Spleen (tissue), 11 donors: Measurements from ENCODE around the gene MAP2K1. TPM values are rescaled to one million over a fixed set of nuclear protein-coding genes. Genes with fewer than 3 reads are reported as not detected.

ENCODE experiments used
- DNase-seq: peaks from one replicate; pipeline ENCODE4 v3.0.0-alpha.2; 2020
- H3K27ac ChIP-seq, 8 donors: fragments of 200-600 bp; sonication (generic) in 7 of 8; 1 replicate in 4 of 8; 2 replicates in 4 of 8; pipeline versions ENCODE4 v1.5.0 to v1.8.0; 2016 to 2021; ENCODE audit warnings: inconsistent platforms in 4 of 8, mild to moderate bottlenecking in 4 of 8, moderate library complexity in 1 of 8
- H3K27me3 ChIP-seq, 7 donors: fragments of 200-600 bp; sonication (generic) in 6 of 7; replicated peaks in 1 of 7; 1 replicate in 4 of 7; 2 replicates in 3 of 7; pipeline versions ENCODE4 v1.5.0 to v1.8.0; 2016 to 2021; ENCODE audit warnings: inconsistent platforms in 3 of 7, mild to moderate bottlenecking in 1 of 7
- H3K36me3 ChIP-seq, 6 donors: fragments of 200-600 bp; sonication (generic) in 5 of 6; 1 replicate in 4 of 6; 2 replicates in 2 of 6; pipeline versions ENCODE4 v1.5.0 to v1.8.0; 2016 to 2021; ENCODE audit warnings: inconsistent platforms in 2 of 6
- H3K4me1 ChIP-seq, 6 donors: fragments of 200-600 bp; sonication (generic) in 5 of 6; 1 replicate in 3 of 6; 2 replicates in 3 of 6; pipeline versions ENCODE4 v1.5.0 to v1.8.0; 2016 to 2021; ENCODE audit warnings: inconsistent platforms in 3 of 6
- H3K4me3 ChIP-seq, 8 donors: fragments of 200-600 bp; sonication (generic) in 7 of 8; 1 replicate in 4 of 8; 2 replicates in 4 of 8; pipeline versions ENCODE4 v1.5.0 to v1.8.0; 2016 to 2021; ENCODE audit warnings: inconsistent platforms in 4 of 8, mild to moderate bottlenecking in 4 of 8, moderate library complexity in 2 of 8
- H3K9me3 ChIP-seq, 8 donors: fragments of 200-600 bp; sonication (generic) in 7 of 8; 1 replicate in 4 of 8; 2 replicates in 4 of 8; pipeline versions ENCODE4 v1.5.0 to v1.8.0; 2016 to 2021; ENCODE audit warnings: inconsistent platforms in 4 of 8
- POLR2A ChIP-seq, 3 donors: fragments of 450-650 bp; IDR thresholded peaks; one replicate each; pipeline ENCODE4 v1.5.1; 2017; ENCODE audit warnings: antibody characterized with exemption in 3 of 3, mild to moderate bottlenecking in 1 of 3
- POLR2AphosphoS5 ChIP-seq, 3 donors: sonication (generic); formaldehyde crosslinking; IDR thresholded peaks; one replicate each; pipeline ENCODE4 v1.5.1; 2017; ENCODE audit warnings: antibody characterized with exemption in 3 of 3
- WGBS, 5 donors: extraction: QIAGEN DNeasy Blood & Tissue Kit in 3 of 5; methylation state at CpG; one replicate each; pipeline versions ENCODE4 v1.1.5 to v1.1.7; 2013 to 2018; 5-methylcytosine and 5-hydroxymethylcytosine counted together
- intact Hi-C: fragments of 100-400 bp; cut with DNase I; formaldehyde crosslinking; loops from one replicate; pipeline ENCODE4 v1.15.0; 2023; ENCODE audit warnings: low total_unique reads
- polyA plus RNA-seq, 3 donors: library from polyadenylated mRNA; stranded (reverse); fragments of 200-250 nt; gene quantifications; one replicate each; pipeline ENCODE4 v1.2.1, GENCODE V29; 2013
- total RNA-seq, 7 donors: library from RNA; depleted of rRNA in 3 of 7; stranded (reverse); fragments of >200 nt in 3 of 7; fragmentation: NEBNext Ultra II Directional in 4 of 7; extraction: Animal tissue kit (Norgen Biotek cat#: 25700) in 4 of 7; gene quantifications; one replicate each; pipeline versions ENCODE4 v1.1.0 to v1.2.1, GENCODE V29; 2016 to 2021
- TF ChIP-seq, protein P1 (sequence below), 11 experiments: fragments of 200-600 bp in 7 of 11; fragments of 450-650 bp in 4 of 11; sonication (generic) in 4 of 11; IDR thresholded peaks in 8 of 11; conservative IDR thresholded peaks in 3 of 11; 1 replicate in 7 of 11; 2 replicates in 4 of 11; pipeline versions ENCODE4 v1.4.0 to v1.8.0; 2016 to 2021; ENCODE audit warnings: antibody characterized with exemption in 11 of 11, inconsistent platforms in 4 of 11, mild to moderate bottlenecking in 1 of 11
- donor health status: healthy with polysubstance abuse.
- donor health status: DM: no; HTN: no; CAD: no; lungs with moderate emphysema.
- donor health status: DM: no; HTN: no; CAD: no.
- donor health status: Bipolar disorder and iron deficiency.
- donor health status: healthy.
- donor health status: DM: no; HTN: no; CAD: no.
- donor health status: DM: yes; HTN: yes; CAD: no.

MAP2K1 gene
- total and polyA plus RNA-seq, 10 donors: 20.2 to 56.9 (median 40.7) TPM

DNA sequence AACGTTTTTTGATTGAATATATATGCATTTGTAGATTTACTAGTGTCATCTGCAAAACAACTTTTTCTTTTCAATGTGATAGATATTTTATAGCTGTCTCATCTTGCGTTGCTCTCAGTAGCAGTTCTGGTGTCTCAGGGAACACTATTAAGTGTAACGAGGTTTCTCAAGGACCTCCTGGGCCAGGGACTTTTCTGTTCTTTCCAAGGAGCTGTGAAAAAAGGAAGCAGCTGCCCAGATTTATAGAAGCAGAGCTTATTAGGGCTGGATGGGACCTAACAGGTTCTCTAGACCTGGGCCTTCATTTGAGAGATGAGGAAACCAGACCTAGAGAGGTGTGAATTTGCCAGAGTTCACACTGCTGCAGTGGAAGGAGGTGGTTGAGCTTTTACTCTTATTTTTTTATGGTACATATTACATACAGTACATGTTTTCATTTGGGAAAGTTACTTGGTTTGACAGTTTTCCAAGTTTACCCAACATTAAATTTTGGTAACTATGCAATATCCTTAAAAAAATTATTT is 16.1 kb downstream of the MAP2K1 start:
- no peak overlapping the region for H3K27ac ChIP-seq
- H3K4me1 ChIP-seq: peaks cover 21 to 99% (median 60%) of the 10 kb centered on the region in 6 donors
- H3K9me3 ChIP-seq: no peaks in the 10 kb centered on the region
- DNase-seq: no peak
- no peaks in the 10 kb centered on the region for H3K27me3 ChIP-seq
- TF ChIP-seq, protein P1, sequence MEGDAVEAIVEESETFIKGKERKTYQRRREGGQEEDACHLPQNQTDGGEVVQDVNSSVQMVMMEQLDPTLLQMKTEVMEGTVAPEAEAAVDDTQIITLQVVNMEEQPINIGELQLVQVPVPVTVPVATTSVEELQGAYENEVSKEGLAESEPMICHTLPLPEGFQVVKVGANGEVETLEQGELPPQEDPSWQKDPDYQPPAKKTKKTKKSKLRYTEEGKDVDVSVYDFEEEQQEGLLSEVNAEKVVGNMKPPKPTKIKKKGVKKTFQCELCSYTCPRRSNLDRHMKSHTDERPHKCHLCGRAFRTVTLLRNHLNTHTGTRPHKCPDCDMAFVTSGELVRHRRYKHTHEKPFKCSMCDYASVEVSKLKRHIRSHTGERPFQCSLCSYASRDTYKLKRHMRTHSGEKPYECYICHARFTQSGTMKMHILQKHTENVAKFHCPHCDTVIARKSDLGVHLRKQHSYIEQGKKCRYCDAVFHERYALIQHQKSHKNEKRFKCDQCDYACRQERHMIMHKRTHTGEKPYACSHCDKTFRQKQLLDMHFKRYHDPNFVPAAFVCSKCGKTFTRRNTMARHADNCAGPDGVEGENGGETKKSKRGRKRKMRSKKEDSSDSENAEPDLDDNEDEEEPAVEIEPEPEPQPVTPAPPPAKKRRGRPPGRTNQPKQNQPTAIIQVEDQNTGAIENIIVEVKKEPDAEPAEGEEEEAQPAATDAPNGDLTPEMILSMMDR (IDR thresholded peaks at IDR 0.05 in 8 of 11, conservative IDR thresholded peaks at IDR 0.05 in 3 of 11): no peak
- TF ChIP-seq POLR2AphosphoS5 (IDR thresholded peaks at IDR 0.05): no peak
- TF ChIP-seq POLR2A (IDR thresholded peaks at IDR 0.05): no peak
- no peak overlapping the region for H3K4me3 ChIP-seq
- intact Hi-C loops: no loop called here
- H3K36me3 ChIP-seq: peaks cover 0 to 19% (median 0%) of the 10 kb centered on the region in 6 donors
- 68 to 79% (median 73%) methylated on average over 3 of the region's 3 CpGs for WGBS, 5 donors

GRCh38 chr15:66403323-66403722 is 16.6 kb downstream of the MAP2K1 start:
- Histone ChIP-seq H3K4me1 (peaks cover 21 to 99% (median 61%) of the 10 kb centered on the region in 6 donors), H3K9me3 (no peaks in the 10 kb centered on the region), H3K27me3 (no peaks in the 10 kb centered on the region), H3K27ac (no peak overlapping the region), H3K4me3 (no peak overlapping the region), H3K36me3 (peaks cover 0 to 14% (median 0%) of the 10 kb centered on the region in 6 donors)
- 72 to 80% (median 80%) methylated on average over 5 of the region's 5 CpGs for WGBS, 5 donors
- no peak for DNase-seq
- intact Hi-C loops: no loop called here
- TF ChIP-seq POLR2AphosphoS5 (IDR thresholded peaks at IDR 0.05): no peak
- no peak for TF ChIP-seq POLR2A (IDR thresholded peaks at IDR 0.05)
- TF ChIP-seq, protein P1 (IDR thresholded peaks at IDR 0.05 in 8 of 11, conservative IDR thresholded peaks at IDR 0.05 in 3 of 11): no peak

DNA sequence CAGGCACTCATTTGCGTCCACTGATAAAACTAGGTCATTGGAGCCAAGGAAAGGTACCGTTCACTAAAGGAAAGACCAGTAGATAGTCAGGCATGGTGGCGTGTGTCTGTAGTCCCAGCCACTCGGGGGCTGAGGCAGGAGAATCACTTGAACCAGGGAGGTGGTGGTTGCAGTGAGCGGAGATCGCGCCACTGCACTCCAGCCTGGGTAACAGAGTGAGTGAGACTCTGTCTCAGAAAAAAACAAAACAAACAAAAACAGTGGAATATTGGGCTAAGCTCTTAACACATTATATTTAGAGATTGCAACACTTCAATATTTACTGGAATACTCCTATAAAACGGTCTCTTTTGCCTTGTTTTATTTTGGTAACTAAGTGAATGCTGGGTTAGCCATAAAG is 17.4 kb downstream of the MAP2K1 start:
- WGBS, 5 donors: 75 to 83% (median 82%) methylated on average over 8 of the region's 8 CpGs
- intact Hi-C loops: no loop called here
- Histone ChIP-seq H3K36me3 (peaks cover 0 to 7% (median 0%) of the 10 kb centered on the region in 6 donors), H3K27me3 (no peaks in the 10 kb centered on the region), H3K9me3 (no peaks in the 10 kb centered on the region), H3K4me1 (peaks cover 21 to 99% (median 67%) of the 10 kb centered on the region in 6 donors), H3K4me3 (no peak overlapping the region), H3K27ac (peak overlapping the region in 3 of 8 donors; percentile 11 to 33 (median 28))
- DNase-seq: no peak
- TF ChIP-seq, protein P1 (IDR thresholded peaks at IDR 0.05 in 8 of 11, conservative IDR thresholded peaks at IDR 0.05 in 3 of 11): no peak
- TF ChIP-seq POLR2AphosphoS5 (IDR thresholded peaks at IDR 0.05): no peak
- TF ChIP-seq POLR2A (IDR thresholded peaks at IDR 0.05): no peak

DNA sequence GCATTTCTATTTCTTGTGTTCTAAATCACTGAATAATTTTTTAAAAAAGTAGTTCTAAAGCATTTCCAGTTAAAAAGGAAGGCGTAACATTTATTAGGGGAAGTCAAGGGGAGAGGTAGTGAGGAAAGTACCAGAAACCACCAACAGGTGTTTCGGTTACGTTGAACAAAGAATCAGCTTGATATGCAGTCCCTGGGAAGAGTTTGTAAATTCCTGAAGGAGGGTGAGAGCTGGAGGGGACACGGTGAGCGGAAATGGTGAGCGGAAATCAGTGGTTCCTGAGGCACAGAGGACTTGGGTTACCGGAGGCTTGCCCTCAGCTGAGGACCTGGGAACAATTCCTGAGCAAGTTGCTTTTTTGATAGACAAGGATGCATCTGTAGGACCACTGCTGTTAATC is 17.8 kb downstream of the MAP2K1 start:
- H3K27me3 ChIP-seq: no peaks in the 10 kb centered on the region
- peak overlapping the region in 3 of 8 donors; percentile 11 to 33 (median 28) for H3K27ac ChIP-seq
- peaks cover 21 to 99% (median 71%) of the 10 kb centered on the region in 6 donors for H3K4me1 ChIP-seq

More for the DNA sequence above, 17.8 kb downstream of the MAP2K1 start:
- TF ChIP-seq POLR2AphosphoS5 (IDR thresholded peaks at IDR 0.05): no peak
- no peak for TF ChIP-seq POLR2A (IDR thresholded peaks at IDR 0.05)
- TF ChIP-seq, protein P1 (IDR thresholded peaks at IDR 0.05 in 8 of 11, conservative IDR thresholded peaks at IDR 0.05 in 3 of 11): peak in 6 of 11 experiments; percentile 14 to 40 (median 30)
- Histone ChIP-seq H3K4me3 (peak overlapping the region in 1 of 8 donors; percentile 18), H3K9me3 (no peaks in the 10 kb centered on the region), H3K36me3 (peaks cover 0 to 3% (median 0%) of the 10 kb centered on the region in 6 donors)
- intact Hi-C loops: no loop called here
- DNase-seq: no peak
- 22 to 49% (median 33%) methylated on average over 7 of the region's 7 CpGs for WGBS, 5 donors
